T1000 (cell line): ENCODE measurements around the gene LHFPL6.
A peak's percentile ranks its signal among the peaks of the same experiment; 100 is the strongest.

Experiments
- DNase-seq: peaks from one replicate; lab custom pipeline; 2025; ENCODE audit warnings: mixed read lengths; lab: John Stamatoyannopoulos, UW

The LHFPL6 gene

GRCh38 chr13:39602614-39603366 is at the start of gene LHFPL6:
LHFPL6 (minus strand) TSS chr13:39603193.
- peak; percentile 39 for DNase-seq

- no peak for DNase-seq
These were observed 43.1 kb upstream of the LHFPL6 start for GRCh38 chr13:39646122-39646521.

GRCh38 chr13:39641645-39642044 is 38.7 kb upstream of the LHFPL6 start:
- DNase-seq: no peak

- no peak for DNase-seq
These were observed 34.9 kb upstream of the LHFPL6 start for GRCh38 chr13:39637890-39638289.

GRCh38 chr13:39635564-39635963 is 32.6 kb upstream of the LHFPL6 start:
- DNase-seq: no peak

- no peak for DNase-seq
These were observed 30.0 kb upstream of the LHFPL6 start for GRCh38 chr13:39632994-39633393.

- no peak for DNase-seq
These were observed 28.3 kb upstream of the LHFPL6 start for GRCh38 chr13:39631307-39631706.

- DNase-seq: no peak
These were observed 20.5 kb upstream of the LHFPL6 start for GRCh38 chr13:39623466-39623865.

GRCh38 chr13:39618561-39618960 is 15.6 kb upstream of the LHFPL6 start:
- DNase-seq: no peak

GRCh38 chr13:39616087-39616694 is 13.2 kb upstream of the LHFPL6 start:
- DNase-seq: no peak

GRCh38 chr13:39612023-39612637 is 9.1 kb upstream of the LHFPL6 start:
- no peak for DNase-seq

- no peak for DNase-seq
These were observed 4.9 kb upstream of the LHFPL6 start for GRCh38 chr13:39607876-39608275.

GRCh38 chr13:39605677-39606320 is 2.8 kb upstream of the LHFPL6 start:
- no peak for DNase-seq

- DNase-seq: no peak
These were observed 1.8 kb upstream of the LHFPL6 start for GRCh38 chr13:39604756-39605155.

GRCh38 chr13:39603424-39603947 is 493 bp upstream of the LHFPL6 start:
- no peak for DNase-seq

GRCh38 chr13:39602277-39602613 is 748 bp downstream of the LHFPL6 start:
- DNase-seq: no peak

GRCh38 chr13:39601636-39602035 is 1.4 kb downstream of the LHFPL6 start:
- DNase-seq: no peak

- DNase-seq: no peak
These were observed 2.2 kb downstream of the LHFPL6 start for GRCh38 chr13:39600766-39601165.

GRCh38 chr13:39599842-39600241 is 3.2 kb downstream of the LHFPL6 start:
- no peak for DNase-seq

- no peak for DNase-seq
These were observed 4.0 kb downstream of the LHFPL6 start for GRCh38 chr13:39599012-39599411.

GRCh38 chr13:39597838-39598237 is 5.2 kb downstream of the LHFPL6 start:
- DNase-seq: no peak

GRCh38 chr13:39596685-39597084 is 6.3 kb downstream of the LHFPL6 start:
- no peak for DNase-seq

GRCh38 chr13:39596176-39596575 is 6.8 kb downstream of the LHFPL6 start:
- DNase-seq: no peak
